ENCODE results near the gene SPPL3. TPM values are rescaled to one million over a fixed set of nuclear protein-coding genes. Genes with fewer than 3 reads are reported as not detected.

SPPL3 gene
- polyA plus RNA-seq, 1 of the 3 experiments (the other 2 are of a cell fraction): 18.8 TPM

GRCh38 chr12:120870415-120870814 is 33.7 kb downstream of the SPPL3 start:
- POLR2A ChIA-PET: no interaction called here
- peaks cover 0 to 9% of the 10 kb centered on the region in 2 experiments for H3K36me3 ChIP-seq (replicated peaks in 1 of 2; ENCODE audit: control insufficient read depth in 1 of 2, insufficient read depth in 2 of 2, low read length in 1 of 2)
- 96% methylated on average over 1 of the region's 1 CpG for WGBS (ENCODE audit: low lambda C conversion rate)
- peaks cover 78% of the 10 kb centered on the region for H3K79me2 ChIP-seq (ENCODE audit: insufficient read depth)
- no peak for TF ChIP-seq FOXM1 (IDR thresholded peaks at IDR 0.05; ENCODE audit: low read depth)
- TF ChIP-seq SMC3 (IDR thresholded peaks at IDR 0.05; ENCODE audit: low read depth, low read length): no peak
- TF ChIP-seq JUND (IDR thresholded peaks at IDR 0.05): no peak
- TF ChIP-seq GATA2 (CRISPR knock-in tag; IDR thresholded peaks at IDR 0.05): no peak
- no peak for TF ChIP-seq RAD21 (IDR thresholded peaks at IDR 0.05; ENCODE audit: low read length)
- TF ChIP-seq FOSL2 (IDR thresholded peaks at IDR 0.05; ENCODE audit: borderline replicate concordance, low read depth): no peak
- no peak for TF ChIP-seq USF1 (IDR thresholded peaks at IDR 0.05; ENCODE audit: borderline replicate concordance, low read depth)
- TF ChIP-seq, protein P1, sequence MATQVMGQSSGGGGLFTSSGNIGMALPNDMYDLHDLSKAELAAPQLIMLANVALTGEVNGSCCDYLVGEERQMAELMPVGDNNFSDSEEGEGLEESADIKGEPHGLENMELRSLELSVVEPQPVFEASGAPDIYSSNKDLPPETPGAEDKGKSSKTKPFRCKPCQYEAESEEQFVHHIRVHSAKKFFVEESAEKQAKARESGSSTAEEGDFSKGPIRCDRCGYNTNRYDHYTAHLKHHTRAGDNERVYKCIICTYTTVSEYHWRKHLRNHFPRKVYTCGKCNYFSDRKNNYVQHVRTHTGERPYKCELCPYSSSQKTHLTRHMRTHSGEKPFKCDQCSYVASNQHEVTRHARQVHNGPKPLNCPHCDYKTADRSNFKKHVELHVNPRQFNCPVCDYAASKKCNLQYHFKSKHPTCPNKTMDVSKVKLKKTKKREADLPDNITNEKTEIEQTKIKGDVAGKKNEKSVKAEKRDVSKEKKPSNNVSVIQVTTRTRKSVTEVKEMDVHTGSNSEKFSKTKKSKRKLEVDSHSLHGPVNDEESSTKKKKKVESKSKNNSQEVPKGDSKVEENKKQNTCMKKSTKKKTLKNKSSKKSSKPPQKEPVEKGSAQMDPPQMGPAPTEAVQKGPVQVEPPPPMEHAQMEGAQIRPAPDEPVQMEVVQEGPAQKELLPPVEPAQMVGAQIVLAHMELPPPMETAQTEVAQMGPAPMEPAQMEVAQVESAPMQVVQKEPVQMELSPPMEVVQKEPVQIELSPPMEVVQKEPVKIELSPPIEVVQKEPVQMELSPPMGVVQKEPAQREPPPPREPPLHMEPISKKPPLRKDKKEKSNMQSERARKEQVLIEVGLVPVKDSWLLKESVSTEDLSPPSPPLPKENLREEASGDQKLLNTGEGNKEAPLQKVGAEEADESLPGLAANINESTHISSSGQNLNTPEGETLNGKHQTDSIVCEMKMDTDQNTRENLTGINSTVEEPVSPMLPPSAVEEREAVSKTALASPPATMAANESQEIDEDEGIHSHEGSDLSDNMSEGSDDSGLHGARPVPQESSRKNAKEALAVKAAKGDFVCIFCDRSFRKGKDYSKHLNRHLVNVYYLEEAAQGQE (IDR thresholded peaks at IDR 0.05; ENCODE audit: low read depth, low read length): no peak
- TF ChIP-seq TEAD4 (IDR thresholded peaks at IDR 0.05; ENCODE audit: borderline replicate concordance, insufficient read depth): no peak
- 0 out of 4 replicates have a peak, but pooled peaks cover 0 to 3% of the 10 kb centered on the region in 2 experiments for H3K4me1 ChIP-seq (ENCODE audit: control insufficient read depth in 1 of 2, insufficient read depth in 2 of 2, low read depth in 1 of 2, low read length in 1 of 2)
- CTCF ChIA-PET: interaction anchor here (0.7 to 1.0 kb wide), 2 partner anchors 10 to 19 kb away, joined by 3 to 4 read pairs; no protein-coding TSS in a partner anchor
- H3K9me2 ChIP-seq: no peaks in the 10 kb centered on the region
- H3K27ac ChIP-seq (ENCODE audit: low read depth in 2 of 2, low read length in 1 of 2): no peak overlapping the region
- H2AFZ ChIP-seq (ENCODE audit: low read depth): no peak overlapping the region
- H3F3A ChIP-seq (replicated peaks; ENCODE audit: insufficient read depth): peaks cover 3% of the 10 kb centered on the region
- no peak for DNase-seq
- peaks cover 13% of the 10 kb centered on the region; the same call in 1 of the 2 replicates for H4K20me1 ChIP-seq (ENCODE audit: insufficient read depth)
- H3K4me3 ChIP-seq (ENCODE audit: low read depth in 2 of 2, low read length in 1 of 2): no peak overlapping the region
- no peaks in the 10 kb centered on the region for H3K9me3 ChIP-seq
- H3K27me3 ChIP-seq (ENCODE audit: insufficient read depth): no peaks in the 10 kb centered on the region
- H3K4me2 ChIP-seq: no peak overlapping the region
- no peak overlapping the region for H3K9ac ChIP-seq

DNA sequence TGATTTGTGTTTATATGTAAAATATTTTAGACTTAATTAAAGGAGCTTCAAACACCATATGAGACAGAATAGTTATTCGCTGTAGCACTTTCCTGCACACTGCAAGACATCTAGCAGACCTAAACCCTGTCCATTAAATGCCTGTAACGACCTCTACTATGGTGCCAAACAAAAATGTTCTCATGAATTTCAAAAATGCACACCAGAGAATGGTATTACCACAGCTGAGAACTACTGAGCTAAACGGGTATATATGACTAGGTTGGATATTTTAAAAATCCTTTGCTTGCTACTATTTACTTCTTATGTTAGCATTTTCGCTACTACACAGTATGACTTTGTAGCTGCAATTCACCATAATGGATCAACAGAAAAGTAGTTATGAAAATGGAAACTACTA is 34.8 kb downstream of the SPPL3 start:
- Histone ChIP-seq H3K27me3 (ENCODE audit: insufficient read depth) (no peaks in the 10 kb centered on the region), H3K9me2 (no peaks in the 10 kb centered on the region), H3K9me3 (no peaks in the 10 kb centered on the region), H3K4me2 (no peak overlapping the region), H2AFZ (ENCODE audit: low read depth) (no peak overlapping the region), H3K9ac (no peak overlapping the region), H3F3A (replicated peaks; ENCODE audit: insufficient read depth) (peaks cover 3% of the 10 kb centered on the region), H3K4me1 (ENCODE audit: control insufficient read depth in 1 of 2, insufficient read depth in 2 of 2, low read depth in 1 of 2, low read length in 1 of 2) (0 out of 4 replicates have a peak, but pooled peaks cover 0 to 3% of the 10 kb centered on the region in 2 experiments), H3K79me2 (ENCODE audit: insufficient read depth) (peaks cover 78% of the 10 kb centered on the region), H3K36me3 (replicated peaks in 1 of 2; ENCODE audit: control insufficient read depth in 1 of 2, insufficient read depth in 2 of 2, low read length in 1 of 2) (peaks cover 0 to 9% of the 10 kb centered on the region in 2 experiments), H3K4me3 (ENCODE audit: low read depth in 2 of 2, low read length in 1 of 2) (no peak overlapping the region), H4K20me1 (ENCODE audit: insufficient read depth) (peaks cover 14% of the 10 kb centered on the region; the same call in 1 of the 2 replicates), H3K27ac (ENCODE audit: low read depth in 2 of 2, low read length in 1 of 2) (no peak overlapping the region)
- CTCF ChIA-PET: no interaction called here
- TF ChIP-seq TCF12 (IDR thresholded peaks at IDR 0.05) (no peak), CHD2 (IDR thresholded peaks at IDR 0.05; ENCODE audit: low read length, partially characterized antibody) (no peak), MXI1 (IDR thresholded peaks at IDR 0.05; ENCODE audit: low read depth, low read length) (no peak), NFIC (IDR thresholded peaks at IDR 0.05; ENCODE audit: borderline replicate concordance) (no peak), RCOR1 (IDR thresholded peaks at IDR 0.05; ENCODE audit: low read length) (no peak)
- whole genome bisulfite sequencing (ENCODE audit: low lambda C conversion rate): 94% methylated on average over 4 of the region's 4 CpGs
- no peak for DNase-seq
- POLR2A ChIA-PET: no interaction called here
